AG08396 (cell line): ENCODE data around the gene OTP.

Experiments used
- DNase-seq: peaks from one replicate; pipeline ENCODE4 v3.0.0; 2012; ENCODE audit warnings: low spot score, mixed read lengths

The OTP gene

DNA sequence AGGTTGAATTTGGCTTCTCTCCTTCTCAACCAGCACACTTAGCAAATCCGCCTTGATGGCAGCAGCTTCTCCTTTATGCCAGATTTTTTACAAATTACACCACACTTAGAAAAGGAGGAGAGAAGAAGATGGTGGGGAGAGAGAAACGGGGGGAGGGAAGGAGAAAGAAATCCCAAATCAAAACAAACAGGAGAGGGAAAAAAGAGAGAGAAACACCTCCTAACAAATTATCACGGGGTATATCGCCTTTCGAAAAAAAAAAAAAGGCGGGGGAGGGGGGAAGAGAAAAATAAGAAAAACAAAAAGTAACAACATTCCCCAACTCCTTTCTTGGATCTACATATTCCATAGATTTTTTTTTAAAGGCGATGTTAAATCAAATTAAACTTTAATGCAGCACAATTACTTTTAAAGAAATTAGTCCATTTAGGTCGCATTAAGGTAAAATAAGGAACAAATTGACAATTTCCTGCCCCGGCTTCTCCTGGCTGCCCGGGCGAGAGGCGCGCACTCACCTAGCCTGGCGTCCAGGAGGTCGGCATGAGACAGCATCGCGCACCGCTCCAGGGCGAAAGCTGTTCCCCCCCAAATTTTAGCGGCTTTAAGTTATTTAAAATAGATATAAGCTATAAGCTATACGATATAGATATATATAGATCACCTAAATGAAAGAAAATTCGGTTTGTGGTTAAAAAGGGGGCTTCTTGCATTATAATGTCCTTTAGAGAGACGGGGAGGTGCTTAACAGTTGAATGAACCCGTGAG, at the start of gene OTP:
OTP (minus strand) TSS at position 716 of the 765 bp plus-strand sequence; CDS start at position 552, 164 bp downstream.
- DNase-seq: no peak

DNA sequence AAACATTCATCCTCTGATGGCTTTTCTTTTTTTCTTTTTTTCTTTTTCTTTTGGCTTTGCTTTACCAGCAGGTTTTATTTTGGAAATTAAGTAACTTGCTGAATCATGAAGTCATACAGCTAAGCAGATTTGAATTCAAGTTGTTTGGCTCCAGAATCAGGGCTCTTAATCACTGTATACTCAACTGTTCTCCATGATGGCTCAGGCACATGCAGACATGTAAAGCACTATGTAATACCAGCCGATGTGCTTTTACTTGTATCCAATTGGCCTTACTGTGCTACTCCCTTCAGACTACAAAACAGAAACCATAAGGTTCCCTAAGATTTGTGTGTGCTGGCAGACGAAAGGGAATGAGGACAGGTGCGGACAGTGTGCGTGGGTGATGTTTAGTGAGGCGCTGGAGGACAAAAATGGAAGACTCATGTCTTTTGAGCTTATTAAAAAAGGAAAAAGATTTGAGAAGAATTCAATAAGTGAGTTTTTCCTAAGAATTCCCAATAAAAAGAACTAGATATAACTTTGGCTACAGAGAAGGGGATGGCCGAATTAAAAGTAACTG, 44.7 kb upstream of the OTP start:
- no peak for DNase-seq

DNA sequence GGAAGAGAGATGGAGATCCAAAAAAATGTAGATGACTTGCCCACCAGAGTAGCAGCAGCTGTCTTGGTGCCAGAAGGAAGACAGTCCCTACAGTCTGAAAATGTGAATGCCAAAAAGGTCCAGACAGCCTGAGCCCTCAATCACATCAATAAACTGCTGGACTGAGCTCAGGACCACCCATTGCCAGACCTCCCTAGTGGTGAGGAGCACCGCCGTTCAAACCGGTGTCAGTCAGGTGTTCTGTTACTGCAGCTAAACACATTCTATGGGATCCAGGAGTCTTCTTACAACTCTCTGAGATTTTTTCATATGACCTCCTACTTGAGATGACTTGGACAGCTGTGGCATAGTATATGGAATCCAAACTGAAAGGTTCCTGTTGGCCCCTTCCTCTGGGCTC, 32.0 kb upstream of the OTP start:
- no peak for DNase-seq

DNA sequence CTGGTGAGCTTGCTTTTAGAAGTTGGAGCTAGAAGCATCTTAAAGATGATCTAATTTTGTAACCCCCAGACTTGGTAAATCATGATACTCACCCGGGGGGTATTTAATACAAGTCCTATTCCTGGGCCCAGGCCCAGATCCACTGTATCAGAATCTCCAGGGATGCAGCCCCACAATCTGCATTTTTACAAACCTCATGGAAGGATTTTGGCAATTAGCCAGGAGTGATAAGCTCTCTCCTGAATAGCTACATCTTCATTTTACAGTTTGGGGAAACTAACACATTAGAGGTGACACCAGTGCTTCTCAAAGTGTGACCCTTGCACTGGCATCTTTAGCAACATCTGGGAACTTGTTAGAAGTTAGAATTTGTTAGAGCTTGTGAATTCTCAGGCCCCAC, 31.2 kb upstream of the OTP start:
- no peak for DNase-seq

DNA sequence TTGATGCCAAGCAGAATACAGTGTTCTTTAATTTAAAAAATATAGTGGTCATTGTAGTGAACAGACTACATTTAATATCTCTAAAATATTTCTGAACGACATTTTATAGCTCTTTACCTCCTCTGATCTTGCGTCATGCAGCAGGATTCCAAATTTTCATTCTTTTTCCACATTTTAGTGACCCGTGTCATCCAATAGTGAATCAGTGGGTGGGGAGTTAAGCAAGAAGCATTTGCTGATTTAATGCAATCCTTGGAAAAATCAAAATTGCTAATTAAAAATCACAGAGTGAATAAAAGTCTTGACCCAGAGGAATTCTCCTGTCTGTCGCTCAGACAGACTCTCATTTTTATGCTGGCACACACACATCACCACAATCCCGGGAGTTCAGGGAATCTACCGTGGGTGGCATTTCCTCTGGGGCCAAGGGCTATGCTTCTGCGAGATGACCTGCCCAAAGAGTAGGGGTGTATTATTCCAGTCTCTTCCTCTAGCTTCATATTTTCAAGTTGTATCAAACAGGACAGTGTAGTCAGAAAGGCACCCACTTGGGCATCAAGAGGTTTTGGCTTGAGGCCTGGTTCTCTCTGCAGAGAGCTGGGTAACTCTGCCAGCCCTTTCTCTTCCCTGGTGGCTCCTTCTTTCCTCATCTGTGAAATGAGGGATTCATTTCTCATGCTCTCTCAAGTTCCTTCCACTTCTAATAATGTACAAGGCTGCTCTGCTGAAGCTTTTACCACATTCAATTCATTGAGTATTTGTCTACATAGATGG, 24.8 kb upstream of the OTP start:
- no peak for DNase-seq

DNA sequence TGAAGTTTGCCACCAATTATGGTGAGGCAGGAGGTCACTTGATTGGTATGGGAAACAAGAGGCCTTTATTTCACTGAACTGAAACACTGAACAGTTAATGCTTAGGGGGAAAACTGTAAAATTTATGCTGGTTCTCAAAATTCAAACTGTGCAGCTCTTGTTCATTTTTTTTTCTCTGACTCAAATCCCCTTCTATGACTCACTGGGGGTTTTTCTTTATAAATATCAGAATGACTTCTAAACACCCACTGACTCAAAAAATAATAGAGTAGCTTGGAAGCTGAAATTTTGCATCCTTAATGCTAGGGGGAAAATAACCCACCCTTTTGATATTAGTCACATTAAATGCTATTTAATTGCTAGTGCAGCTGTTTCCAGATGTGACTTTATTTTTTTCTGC, 24.1 kb upstream of the OTP start:
- no peak for DNase-seq

DNA sequence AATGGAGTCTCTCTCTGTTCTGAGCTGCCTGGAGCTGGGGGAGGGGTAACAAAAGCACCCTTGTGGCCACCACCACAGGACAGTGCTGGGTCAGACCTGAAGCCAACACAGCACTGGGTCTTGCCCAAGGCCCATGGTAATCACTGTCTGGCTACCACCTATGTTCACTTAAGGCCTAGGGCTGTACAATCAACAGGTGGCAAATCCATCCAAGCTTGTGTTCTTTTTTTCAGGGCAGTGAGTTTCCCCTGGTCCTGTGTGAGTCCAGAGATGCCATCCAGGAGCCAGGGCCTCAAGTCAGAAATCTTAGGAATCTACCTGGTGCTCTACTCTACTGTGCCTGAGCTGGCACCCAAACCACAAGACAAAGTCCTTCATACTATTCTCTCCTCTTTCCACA, 20.1 kb upstream of the OTP start:
- no peak for DNase-seq

DNA sequence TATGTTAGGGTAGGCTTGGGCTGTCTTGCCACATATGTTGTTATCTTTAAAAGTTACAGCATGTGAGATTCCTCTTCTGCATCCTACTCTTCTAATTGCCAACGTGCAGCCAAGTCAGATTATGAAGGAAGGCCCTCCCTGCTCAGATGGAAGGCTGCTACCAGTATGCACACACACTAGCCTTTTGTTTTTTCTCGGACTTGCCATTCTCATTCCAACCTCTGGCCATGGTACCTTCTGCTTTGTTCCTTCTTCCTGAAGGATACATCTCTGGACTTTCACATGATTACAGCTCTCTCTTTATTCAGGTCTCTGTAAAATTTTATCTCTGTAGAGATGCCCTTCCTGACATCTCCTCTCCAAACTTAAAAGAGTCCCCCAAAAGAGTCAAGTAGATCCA, 12.8 kb upstream of the OTP start:
- no peak for DNase-seq

DNA sequence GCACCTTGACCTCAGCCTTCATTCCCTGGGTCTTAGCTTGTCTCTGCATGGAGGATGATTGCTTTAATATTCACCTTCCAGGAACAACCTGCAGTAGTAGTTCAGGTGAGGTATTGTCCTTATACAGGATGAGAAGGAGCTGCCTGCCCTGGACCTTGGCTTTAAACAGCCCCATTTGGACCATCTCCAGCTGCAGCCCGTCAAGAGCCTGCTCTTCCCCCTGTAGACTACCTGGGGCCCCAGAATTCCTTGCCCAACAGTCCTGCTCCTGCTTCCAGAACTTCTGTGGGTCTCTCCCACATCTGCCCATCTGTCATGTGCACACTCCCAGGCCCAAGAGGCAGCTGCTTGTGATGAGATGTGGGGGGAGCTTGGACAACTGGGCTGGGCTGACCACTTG, 12.2 kb upstream of the OTP start:
- no peak for DNase-seq

DNA sequence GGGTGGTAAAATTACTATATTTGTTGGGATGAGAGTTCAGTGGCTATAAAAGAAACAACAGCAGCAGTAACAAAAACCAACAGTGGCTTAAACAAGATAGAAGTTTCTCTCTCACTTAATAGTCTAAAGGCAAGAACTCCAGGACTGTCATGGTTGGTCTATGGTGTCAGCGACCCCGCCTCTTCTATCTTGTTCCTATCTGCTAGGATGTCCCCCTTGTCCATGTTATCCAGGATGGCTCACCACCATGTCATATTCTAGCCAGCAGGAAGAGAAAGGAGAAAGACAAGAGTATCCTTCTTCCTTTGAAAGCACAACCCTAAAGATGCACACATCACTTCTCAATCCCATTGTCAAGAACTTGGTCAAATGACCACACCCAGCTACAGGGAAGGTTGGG, 11.3 kb upstream of the OTP start:
- no peak for DNase-seq

DNA sequence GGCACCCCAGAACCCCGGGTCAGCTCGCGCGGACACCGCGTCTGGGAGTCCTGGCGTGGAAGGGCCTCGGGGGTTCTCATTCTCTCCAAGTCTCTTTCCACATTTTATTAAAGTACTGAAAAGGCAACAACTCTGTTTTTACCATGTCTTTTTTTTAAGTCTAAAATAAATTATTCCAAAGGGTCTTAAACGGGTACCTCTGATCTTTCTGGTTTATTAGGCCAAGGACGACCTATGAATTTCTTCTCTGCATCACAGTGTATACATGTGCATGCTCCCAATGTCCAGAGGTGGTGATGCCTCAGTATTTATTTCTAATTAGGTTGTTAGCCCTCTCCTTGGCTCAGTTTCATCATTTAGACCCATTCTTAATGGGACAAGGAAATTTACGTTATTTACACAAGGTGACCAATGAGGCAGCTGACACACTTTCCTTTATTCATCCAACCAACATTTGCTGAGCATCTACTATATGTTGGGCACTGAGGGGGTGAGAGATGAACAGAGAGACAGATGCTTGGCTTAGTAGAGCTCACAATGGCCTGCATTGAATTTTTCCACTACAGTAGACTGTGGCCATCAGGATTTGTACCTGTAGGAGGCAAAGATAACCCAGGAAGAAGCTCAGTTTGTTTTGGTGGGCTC, 7.6 kb upstream of the OTP start:
- DNase-seq: no peak

DNA sequence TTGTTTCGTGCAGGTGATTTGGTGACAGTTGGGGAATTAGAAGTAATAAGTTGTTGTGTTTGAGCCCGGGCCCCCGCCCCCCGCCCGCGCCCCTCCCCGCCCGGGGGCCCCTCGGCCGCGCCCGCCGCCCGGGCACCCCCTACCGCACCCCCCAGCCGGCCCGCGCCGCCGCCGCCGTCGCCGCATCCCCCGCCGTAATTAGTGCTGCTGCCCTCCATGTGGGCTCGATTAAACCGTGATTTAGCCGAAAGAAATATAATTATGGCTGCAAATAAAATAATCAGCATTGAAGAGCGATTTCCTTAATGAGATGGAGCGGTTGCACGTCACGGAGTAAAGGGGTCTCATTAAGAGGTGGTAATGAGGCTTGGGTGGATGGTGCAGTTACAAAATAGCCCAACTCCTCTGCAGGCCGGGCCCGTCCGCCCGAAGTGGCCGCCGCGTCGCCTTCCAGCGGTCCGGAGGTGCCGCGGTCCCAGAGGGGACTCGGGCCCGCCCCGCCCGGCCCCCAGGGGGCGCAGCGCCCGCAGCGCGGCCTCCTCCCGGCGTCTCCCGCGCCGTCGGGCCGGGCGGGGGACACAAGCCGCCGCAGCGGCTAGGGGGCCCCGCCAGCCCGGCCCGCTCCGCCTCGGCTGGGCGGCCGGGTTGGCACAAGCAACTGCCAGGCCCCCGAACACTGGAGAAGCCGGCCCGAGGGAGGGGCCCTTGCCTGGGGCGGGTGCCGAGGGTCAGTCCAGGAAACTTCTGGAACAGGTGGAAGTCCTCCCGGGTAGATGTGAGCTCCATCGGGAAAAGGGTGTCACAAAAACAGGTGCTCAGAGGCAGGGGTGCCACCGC, 6.9 kb upstream of the OTP start:
- DNase-seq: peak; percentile 77

DNA sequence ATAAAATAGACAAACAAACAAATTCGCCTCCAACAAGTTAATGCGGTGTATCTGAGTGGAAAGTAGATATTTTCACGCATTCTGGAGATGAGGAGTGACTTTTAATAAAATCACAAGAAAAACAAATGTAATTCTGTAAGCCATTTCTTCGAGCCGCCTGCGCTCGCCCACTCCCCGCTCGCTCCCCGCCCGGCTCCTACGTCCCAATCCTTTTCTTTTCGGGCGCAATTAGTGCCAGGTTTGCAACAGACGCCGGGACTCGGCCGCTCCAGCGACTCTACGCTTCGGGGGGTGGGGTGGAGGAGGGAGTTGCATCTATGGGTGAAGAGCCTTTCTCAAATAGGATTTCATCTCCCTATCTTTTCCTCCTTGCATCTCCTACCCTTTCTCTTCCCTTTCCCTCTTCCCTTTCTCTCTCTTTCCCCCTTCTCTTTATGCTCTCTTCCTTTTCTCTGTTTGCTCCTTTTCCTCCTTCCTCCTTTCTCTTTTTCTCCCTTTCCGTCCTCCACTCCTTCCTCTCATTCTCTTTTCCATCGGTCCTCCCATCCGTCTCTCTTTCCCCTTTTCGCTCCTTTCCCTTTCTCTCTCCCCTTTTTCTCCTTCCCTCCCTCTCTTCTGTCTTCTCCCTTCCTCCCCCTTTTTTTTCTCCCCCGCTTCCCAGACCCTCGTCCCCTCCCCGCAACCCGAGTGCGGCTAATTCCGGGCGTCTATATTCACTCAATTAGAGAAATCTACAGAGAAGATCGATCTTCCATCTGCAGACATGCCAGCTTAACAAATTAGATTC, 6.1 kb upstream of the OTP start:
- DNase-seq: no peak

DNA sequence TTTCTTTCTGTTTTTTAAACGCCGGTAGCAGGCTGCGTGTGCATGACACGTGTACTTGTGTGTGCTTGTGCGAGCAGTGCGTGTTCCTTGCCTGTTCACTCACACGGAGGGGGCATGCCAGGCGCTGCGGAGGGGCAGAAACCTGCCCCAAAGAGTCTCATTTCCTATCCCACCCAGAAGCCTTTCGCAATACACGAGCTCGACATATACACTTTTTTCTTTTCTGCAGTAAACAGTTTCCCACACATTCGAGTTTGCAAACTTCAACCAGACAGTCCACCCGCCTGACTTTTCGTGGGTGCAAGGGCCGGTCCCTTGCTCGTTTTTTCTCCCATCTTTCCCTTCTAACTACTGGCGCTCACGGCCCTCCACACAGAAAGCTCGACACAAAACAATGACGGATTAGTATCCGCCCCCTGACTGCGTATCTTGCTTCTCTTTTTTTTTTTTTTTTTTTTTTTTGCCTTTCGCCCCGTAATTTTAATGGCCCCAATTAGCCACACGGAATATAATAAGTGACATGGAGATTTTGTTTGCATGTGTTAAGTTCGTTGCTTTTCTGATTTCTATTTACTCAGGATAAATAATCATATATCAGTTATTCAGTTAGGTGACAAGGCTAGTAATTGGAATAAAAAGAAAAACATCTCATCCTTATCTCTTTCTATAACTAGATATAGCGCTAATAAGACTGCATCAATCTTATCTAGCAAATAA, 5.3 kb upstream of the OTP start:
- no peak for DNase-seq

DNA sequence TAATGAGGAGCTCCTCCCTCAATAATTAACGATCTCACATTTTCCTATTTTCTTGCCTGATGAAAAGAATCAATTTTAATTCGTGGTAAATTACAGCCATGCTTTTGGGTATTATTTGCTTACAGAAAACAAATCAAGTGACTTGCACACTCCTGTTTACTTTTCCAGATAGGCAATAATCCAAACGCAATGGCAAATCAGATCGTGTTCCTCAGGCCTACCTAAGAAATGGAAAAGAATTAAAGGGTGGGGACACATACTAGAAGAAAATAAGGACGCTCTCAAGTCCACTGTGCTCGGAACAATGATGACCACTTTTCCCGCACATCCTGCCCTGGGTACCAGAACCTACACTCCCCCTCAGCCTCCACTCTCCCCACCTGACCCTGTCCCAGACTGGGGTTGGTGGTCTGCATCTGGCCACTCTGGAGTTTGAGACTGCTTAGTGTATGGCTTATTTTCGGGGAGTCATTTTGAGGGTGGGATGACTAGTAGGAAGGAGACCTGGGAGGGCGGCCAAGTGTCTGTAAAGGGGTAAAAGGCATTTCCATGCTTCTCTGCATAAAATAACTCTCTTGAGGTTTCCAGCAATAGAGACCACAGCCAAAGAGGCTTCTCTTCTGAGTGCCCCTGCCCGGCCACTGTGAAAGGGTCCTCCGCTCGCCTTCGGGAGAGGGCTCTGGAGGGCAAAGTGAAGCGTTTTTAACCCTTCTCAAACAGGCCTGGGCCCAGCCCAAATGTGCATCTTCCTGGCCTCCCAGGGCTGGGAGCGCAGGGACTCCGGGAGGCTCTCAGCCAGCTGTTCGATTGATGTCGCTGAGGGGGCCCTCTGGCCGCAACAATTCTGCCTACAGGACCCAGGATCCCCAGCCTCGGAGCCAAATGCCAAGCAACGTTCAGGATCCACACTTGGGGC, 4.5 kb upstream of the OTP start:
- no peak for DNase-seq

DNA sequence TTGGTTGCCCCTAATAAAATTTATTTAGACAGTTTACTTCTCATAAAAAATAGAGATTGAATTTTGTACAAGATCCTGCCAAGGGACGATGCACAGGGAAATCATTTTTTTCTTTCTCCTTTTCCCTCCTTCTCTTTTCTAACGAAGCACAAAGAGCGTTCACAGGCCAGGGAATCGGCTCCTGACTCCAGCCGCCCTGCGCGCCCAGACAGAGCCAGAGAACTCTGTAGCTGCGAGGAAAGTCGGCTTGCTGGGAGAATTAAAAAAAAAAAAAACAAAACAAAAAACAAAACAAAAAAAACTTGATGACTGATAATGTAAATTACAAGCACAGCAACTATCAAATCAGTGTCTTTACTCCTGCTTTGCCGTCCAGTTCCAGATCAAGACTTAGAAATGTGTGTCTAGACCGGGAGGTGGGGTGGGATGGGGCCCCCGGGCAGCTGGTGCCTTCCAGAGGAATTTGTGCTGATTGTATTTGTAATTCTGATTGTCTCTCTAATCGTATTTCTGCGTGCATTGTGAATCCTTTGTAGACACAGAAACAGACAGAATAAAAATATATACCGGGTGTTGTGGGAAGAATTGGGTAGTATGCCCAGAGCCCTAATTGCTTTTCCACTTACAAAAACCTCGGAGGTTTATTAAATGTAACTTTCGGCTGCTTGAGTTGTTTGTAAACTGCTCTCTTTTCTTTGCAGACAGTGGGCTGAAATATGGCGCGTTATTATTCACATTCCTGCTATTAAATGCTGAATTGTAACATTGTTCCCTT, 3.6 kb upstream of the OTP start:
- DNase-seq: no peak

DNA sequence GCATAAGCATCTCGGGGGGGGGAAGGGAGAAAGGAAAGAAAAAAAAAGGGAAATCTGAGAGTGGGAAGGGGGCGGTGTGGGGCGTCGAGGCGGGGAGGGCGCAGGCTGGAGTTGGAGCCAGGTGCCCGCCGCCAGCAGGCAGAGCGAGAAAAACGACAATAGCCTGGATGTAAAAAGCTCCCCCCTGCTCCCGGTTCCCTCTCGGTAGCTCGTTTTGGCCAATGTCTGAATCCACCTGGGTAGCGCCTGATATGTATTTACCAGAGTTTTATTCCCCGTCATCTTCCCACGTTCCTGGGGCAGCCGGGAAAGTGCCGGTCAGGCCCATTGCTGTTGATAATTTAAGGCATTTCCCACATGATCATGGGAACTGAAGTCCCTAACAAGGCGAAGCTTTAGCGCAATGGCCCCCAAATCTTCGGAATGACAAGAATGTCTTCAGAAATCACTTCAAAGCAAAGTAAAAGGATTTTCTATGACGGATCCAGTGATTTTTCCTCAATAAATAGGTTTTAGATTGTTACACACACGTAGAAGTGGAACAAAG, 3.0 kb upstream of the OTP start:
- DNase-seq: no peak
